ENCODE data around the gene SLC35F3.

DNA sequence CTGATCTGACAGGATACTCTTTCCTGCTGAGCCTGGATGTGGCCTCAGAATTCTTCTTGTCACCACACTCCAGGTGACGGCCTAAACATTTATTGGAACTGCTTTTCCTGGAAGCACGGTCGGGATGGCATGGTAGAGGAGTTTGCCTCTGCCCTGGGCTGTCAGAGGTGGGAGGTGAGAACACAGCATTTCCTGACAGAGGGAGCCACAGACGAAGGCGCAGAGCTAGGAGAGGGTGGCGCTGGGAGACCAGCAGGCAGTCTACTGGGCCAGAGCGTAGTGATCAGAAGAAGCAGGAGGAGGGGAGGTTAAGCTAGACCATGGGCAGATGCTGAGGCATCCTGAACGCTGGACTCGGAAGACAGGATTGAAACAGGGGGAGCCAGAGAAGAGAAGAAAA is 315.2 kb downstream of the SLC35F3 start:
- TF ChIP-seq, protein P1, sequence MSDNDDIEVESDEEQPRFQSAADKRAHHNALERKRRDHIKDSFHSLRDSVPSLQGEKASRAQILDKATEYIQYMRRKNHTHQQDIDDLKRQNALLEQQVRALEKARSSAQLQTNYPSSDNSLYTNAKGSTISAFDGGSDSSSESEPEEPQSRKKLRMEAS (IDR thresholded peaks at IDR 0.05), result no peak
- TF ChIP-seq YY1 (IDR thresholded peaks at IDR 0.05; ENCODE audit: low read depth) (no peak), EP300 (IDR thresholded peaks at IDR 0.05; ENCODE audit: borderline replicate concordance) (no peak), USF1 (IDR thresholded peaks at IDR 0.05) (no peak), NFIC (IDR thresholded peaks at IDR 0.05) (no peak), EGR1 (IDR thresholded peaks at IDR 0.05) (no peak), TAF1 (IDR thresholded peaks at IDR 0.05; ENCODE audit: low read depth) (no peak), RAD21 (IDR thresholded peaks at IDR 0.05; ENCODE audit: low read depth) (no peak), ZBTB7A (IDR thresholded peaks at IDR 0.05; ENCODE audit: low read depth) (no peak), FOXM1 (IDR thresholded peaks at IDR 0.05; ENCODE audit: borderline replicate concordance, low read depth) (no peak), CREB1 (IDR thresholded peaks at IDR 0.05; ENCODE audit: low read depth) (no peak), TCF12 (IDR thresholded peaks at IDR 0.05; ENCODE audit: low read depth) (no peak)
- TF ChIP-seq, protein P2, sequence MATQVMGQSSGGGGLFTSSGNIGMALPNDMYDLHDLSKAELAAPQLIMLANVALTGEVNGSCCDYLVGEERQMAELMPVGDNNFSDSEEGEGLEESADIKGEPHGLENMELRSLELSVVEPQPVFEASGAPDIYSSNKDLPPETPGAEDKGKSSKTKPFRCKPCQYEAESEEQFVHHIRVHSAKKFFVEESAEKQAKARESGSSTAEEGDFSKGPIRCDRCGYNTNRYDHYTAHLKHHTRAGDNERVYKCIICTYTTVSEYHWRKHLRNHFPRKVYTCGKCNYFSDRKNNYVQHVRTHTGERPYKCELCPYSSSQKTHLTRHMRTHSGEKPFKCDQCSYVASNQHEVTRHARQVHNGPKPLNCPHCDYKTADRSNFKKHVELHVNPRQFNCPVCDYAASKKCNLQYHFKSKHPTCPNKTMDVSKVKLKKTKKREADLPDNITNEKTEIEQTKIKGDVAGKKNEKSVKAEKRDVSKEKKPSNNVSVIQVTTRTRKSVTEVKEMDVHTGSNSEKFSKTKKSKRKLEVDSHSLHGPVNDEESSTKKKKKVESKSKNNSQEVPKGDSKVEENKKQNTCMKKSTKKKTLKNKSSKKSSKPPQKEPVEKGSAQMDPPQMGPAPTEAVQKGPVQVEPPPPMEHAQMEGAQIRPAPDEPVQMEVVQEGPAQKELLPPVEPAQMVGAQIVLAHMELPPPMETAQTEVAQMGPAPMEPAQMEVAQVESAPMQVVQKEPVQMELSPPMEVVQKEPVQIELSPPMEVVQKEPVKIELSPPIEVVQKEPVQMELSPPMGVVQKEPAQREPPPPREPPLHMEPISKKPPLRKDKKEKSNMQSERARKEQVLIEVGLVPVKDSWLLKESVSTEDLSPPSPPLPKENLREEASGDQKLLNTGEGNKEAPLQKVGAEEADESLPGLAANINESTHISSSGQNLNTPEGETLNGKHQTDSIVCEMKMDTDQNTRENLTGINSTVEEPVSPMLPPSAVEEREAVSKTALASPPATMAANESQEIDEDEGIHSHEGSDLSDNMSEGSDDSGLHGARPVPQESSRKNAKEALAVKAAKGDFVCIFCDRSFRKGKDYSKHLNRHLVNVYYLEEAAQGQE (IDR thresholded peaks at IDR 0.05; ENCODE audit: low read depth), result no peak

Measured in Ishikawa (cell line).